Stimulated activated CD4-positive, alpha-beta T cell treated with anti-CD3 and anti-CD28 coated beads, Interleukin-4, amount 100 ng/mL, for 1 hour (primary cell): Measurements from ENCODE around the gene SEC16A.
A peak's percentile ranks its signal among the peaks of the same experiment; 100 is the strongest.

Source experiments
- DNase-seq: peaks from one replicate; pipeline ENCODE4 v3.0.0-alpha.2; 2020

The SEC16A gene

DNA sequence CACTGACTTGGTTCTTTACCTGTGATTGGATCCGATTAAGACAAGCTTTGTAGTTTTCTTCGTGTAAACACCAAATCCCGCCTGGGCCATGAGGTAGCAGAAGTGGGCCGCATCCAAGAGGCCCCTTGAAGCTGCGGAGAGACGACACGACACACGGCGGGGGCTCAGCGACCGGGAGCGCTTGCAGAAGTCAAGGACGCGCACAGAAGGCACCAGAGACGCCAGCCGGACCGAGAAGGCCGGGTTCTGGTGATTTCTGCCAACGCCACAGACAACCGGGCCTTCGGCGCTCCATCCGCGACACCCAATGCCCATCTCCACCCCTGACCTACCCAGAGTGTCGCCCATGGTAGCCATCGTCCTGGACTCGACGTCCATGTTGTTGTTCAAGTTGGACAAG, 23.4 kb downstream of the SEC16A start:
- no peak for DNase-seq

DNA sequence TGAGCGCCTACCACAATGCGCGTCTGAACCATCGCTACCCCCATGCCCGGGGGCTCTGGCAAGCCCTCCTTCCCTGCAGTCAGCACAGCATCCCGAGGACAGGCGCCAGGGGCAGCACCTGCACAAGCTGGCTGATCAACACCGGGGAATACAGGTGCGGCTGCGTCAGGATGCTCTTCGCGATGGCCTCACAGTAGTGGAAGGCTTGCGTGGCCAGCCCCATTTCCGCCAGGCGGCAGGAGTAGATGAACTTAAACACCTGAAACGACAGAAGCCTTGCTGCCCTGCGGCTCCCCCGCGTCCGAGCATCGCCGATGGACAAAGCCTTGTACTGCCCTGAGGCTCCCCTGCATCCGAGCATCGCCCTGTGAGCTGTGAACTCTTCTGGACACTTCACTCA, 25.5 kb downstream of the SEC16A start:
- no peak for DNase-seq

- no peak for DNase-seq
These were observed 26.6 kb downstream of the SEC16A start for GRCh38 chr9:136456258-136456657.

DNA sequence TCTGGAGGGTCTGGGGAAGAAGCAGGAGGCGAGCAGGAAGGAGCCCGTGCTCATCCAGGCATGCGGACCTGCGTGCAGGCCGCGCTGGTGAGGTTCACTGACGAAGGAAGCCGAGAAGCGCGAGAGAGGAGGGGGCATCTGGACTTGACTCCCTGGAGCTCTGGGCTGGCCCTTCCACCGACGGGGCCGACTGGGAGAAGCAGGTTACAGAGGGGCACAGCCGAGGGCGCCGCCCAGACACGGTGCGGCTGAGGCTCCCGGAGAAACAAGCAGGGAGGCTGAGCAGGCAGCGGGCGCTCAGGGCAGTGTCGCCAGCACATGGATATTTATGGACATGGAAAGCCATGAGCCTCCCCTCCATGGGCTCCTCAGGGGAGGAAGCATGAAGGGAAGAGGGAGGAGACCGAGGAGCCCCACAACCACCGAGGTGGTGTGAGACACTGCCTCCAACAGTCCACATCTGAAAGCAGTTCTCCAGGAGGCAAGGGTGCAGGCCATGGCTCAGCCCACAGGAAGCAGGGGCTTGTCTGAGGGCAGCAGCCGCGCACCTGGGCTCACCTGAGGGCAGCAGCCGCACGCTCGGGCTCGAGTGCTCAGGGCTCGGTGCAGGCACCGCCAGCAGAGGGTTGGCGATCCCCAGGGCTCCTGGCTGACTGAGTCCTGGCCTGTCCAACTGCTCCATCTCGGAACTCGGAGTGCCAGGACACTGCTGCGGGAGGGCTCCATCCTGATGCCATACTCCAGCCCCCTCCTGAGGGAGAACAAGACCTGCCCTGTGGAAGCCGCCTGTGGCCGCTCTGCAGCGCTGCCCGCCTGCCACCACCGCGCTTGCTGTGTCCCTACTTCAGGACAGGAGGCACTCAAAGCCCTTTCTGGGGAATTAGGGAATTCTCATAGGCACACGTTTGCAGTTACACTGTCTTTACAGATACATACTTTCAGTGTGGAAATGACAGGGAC, 27.5 kb downstream of the SEC16A start:
- no peak for DNase-seq

GRCh38 chr9:136454026-136454796, 28.6 kb downstream of the SEC16A start:
- DNase-seq: no peak

GRCh38 chr9:136453326-136453725, 29.5 kb downstream of the SEC16A start:
- no peak for DNase-seq

DNA sequence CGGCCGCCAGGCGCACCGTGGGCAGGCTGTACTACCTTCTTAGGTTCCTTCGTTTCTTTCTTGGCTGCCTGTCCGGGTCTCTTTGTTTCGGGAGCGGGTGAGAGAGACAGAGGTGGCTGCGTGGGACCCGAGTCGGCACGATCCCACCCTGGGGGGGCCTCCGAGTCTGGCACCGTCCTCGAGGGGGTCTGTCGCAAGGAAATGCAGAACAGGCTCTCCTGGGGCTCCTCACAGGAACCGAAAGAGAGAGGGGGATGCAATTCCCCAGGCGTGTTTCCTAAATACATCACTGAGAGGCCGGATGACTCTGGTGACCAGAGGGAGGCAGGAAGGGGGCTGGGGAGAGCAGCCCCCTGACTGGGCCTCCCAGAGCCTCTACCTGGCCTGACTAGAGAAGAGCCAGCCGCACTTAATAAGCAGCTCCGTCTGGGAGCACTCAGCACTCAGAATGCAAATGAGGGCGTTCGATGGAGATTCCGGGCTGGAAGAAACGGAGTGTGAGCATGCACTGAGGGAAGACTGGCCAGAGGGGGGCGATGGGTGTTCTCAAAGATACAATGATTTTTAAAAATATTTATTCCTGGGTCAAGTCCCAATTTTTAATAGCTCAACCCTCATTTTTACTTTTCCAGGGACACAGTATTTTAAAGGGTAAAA, 31.5 kb downstream of the SEC16A start:
- no peak for DNase-seq

DNA sequence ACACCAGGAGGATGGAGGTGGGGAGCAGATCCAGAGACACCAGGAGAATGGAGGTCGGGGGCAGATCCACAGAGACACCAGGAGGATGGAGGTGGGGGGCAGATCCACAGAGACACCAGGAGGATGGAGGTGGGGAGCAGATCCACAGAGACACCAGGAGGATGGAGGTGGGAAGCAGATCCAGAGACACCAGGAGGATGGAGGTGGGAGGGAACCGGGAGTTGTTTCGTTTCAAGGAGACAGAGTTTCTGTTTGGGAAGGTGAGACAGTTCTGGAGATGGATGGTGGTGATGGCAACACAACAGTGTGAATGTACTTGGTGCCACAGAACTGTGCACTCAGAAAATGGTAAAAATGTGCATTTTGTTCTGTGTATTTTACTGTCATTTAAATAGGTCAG, 34.2 kb downstream of the SEC16A start:
- DNase-seq: no peak

GRCh38 chr9:136447173-136447778, 35.6 kb downstream of the SEC16A start:
- DNase-seq: no peak

GRCh38 chr9:136445799-136446198, 37.0 kb downstream of the SEC16A start:
- DNase-seq: no peak

- no peak for DNase-seq
These were observed 38.7 kb downstream of the SEC16A start for GRCh38 chr9:136444102-136444501.

- DNase-seq: no peak
These were observed 39.2 kb downstream of the SEC16A start for GRCh38 chr9:136443687-136444086.

DNA sequence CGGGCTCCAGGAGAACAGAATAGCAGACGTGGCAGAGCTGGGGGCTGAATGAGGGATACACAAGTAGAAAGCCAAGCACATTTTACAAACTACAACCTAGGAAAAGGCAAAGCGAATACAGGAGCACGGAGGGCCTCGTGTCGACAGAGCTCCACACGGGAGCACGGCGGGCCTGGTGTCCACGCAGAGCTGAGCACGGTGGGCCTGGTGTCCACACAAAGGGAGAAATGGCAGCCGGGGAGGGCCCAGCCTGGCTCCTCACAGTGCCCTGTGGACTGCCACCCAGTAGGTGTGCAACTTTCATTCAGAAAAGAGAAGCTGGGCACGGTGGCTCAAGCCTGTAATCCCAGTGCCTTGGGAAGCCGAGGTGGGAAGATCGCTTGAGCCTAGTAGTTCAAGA, 39.8 kb downstream of the SEC16A start:
- no peak for DNase-seq

- no peak for DNase-seq
These were observed 40.6 kb downstream of the SEC16A start for GRCh38 chr9:136442265-136442664.

DNA sequence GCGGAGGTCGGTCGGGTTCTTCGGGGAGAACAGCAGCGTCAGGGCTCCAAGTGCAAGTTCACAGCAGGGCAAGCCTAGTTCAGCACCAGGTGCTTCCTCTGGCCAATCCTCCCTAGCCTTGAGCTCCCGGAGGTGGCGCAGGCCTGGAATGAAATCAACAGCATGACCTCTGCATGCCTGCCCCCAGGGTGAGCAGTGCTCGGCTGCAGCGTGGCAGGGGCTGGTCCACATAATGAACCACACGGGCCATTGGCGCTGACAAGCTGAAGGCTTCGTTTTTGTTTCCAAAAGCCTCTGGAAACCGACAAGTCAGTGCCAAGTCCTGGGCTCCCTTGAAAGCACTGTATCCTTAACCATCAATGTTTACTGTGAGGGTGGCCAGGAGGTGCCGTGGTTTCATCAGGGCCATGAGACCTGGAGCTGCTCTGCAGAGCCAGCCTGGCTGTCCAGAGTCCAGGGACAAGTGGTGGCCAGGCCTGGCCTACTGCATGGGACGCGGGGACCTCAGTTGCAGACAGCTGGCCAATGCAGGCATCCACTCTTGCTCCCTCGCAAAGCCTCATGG, 41.1 kb downstream of the SEC16A start:
- no peak for DNase-seq

DNA sequence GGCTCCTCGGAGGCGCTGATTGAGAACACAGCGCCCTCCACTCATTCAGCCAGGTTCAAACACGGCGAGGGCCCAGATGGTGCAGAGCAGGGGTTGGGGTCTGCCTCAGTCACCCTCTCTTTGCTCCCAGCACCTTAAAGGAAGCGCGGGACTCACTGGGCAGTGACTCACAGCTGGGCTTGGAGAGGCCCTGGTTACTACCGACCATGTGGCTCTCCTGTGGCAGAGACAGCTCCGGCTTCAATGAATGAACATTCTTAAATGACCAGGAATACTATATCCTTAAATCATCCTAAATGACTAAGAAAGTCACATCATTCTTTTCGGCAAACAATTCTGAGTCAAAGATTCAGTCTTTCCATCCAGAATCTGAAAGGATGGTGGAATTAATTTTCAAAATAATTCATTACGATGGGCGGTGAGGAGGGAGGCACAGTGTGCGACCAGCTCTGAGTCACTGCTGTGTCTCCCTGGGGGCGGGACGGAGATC, 41.6 kb downstream of the SEC16A start:
- DNase-seq: no peak

DNA sequence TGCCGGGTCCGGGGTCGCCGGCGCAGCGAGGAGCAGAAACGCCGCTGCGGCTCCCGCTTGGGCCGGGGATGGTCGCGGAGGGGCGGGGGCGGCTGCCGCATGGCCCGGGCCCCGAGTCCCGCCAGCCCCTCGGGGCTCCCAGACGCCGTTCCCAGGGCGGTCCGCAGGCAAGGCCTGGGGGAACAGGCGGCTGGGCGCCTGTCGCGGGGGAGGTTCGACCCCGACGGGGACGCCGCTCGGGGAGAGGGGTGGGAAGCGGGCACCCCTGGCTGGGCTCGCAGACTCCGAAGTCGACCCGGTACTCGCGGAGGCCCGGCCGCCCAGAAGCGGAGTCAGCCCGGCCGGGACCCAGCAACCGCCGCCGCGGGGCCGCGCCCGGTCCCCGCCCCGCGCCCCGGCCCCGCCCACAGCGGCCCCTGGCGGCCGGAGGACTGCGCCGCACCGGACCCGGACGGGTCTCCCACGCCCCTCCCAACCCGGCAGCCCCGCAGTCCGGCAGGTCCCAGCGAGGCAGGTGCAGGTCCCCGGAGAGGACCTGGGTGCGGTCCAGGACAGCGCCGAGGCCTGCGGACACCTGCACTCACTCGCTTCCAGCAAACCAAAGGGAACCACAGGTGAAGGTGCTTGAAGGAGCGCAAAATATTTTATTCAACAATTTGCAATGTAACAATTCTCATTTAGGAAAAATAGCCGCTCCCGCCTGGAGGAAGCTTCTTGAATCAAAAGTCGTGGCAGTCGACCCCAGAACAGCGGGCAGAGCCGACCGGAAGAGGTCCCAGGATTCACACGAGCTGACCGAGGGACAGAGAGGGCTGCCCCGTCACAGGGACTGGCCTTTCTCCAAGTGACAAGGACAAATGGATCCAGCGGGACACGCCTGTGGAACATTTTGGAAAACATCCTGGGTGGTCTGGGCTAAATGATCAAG, 43.1 kb downstream of the SEC16A start, which contains the start of gene INPP5E:
Gene INPP5E (minus strand): TSS at position 365 of the 928 bp plus-strand sequence. CDS start 426 bp downstream, outside the sequence.
- peak; percentile 88 for DNase-seq

- peak; percentile 69 for DNase-seq
These were observed 44.0 kb downstream of the SEC16A start for GRCh38 chr9:136438548-136439480.

- no peak for DNase-seq
These were observed 44.8 kb downstream of the SEC16A start for GRCh38 chr9:136437839-136438547.
